ENCODE data around the gene ABCB8.

The ABCB8 gene

GRCh38 chr7:151083071-151083823, 55.0 kb downstream of the ABCB8 start, which contains the start of gene TMUB1:
Gene TMUB1 (minus strand): TSS chr7:151083493. CDS start chr7:151082563, 930 bp downstream.
- peak in 1 of 2 experiments; percentile 74 for DNase-seq (ENCODE audit: low read depth in 1 of 2, low spot score in 1 of 2)
- H3K4me3 ChIP-seq (replicated peaks; ENCODE audit: insufficient read depth, low read length), result peak within 1 kb of the TSS; percentile 77
- peak within 1 kb of the TSS; percentile 70 for H3K27ac ChIP-seq (replicated peaks)
- no peaks in the 10 kb centered on the region for H3K27me3 ChIP-seq (ENCODE audit: insufficient read depth, poor library complexity, severe bottlenecking)
- no peak for TF ChIP-seq REST (IDR thresholded peaks at IDR 0.05; ENCODE audit: insufficient replicate concordance, low read depth)
- no peak for TF ChIP-seq POLR2AphosphoS5 (IDR thresholded peaks at IDR 0.05; ENCODE audit: low read depth)
- TF ChIP-seq SPI1 (IDR thresholded peaks at IDR 0.05; ENCODE audit: borderline replicate concordance, low read depth), result no peak
- 0 out of 2 replicates have a peak, but pooled peaks have one; percentile 26 for TF ChIP-seq GABPA (IDR thresholded peaks at IDR 0.05; ENCODE audit: low read depth)
- no peak for TF ChIP-seq CTCF (IDR thresholded peaks at IDR 0.05; ENCODE audit: insufficient read depth, low read length)

- no peak for DNase-seq (ENCODE audit: low read depth in 1 of 2, low spot score in 1 of 2)
- H3K4me3 ChIP-seq (replicated peaks; ENCODE audit: insufficient read depth, low read length), result peak overlapping the region; percentile 77
- TF ChIP-seq REST (IDR thresholded peaks at IDR 0.05; ENCODE audit: insufficient replicate concordance, low read depth), result no peak
- no peak for TF ChIP-seq SPI1 (IDR thresholded peaks at IDR 0.05; ENCODE audit: borderline replicate concordance, low read depth)
- no peak for TF ChIP-seq CTCF (IDR thresholded peaks at IDR 0.05; ENCODE audit: insufficient read depth, low read length)
- TF ChIP-seq GABPA (IDR thresholded peaks at IDR 0.05; ENCODE audit: low read depth), result no peak
- no peak for TF ChIP-seq POLR2AphosphoS5 (IDR thresholded peaks at IDR 0.05; ENCODE audit: low read depth)
- H3K27ac ChIP-seq (replicated peaks), result no peak overlapping the region
- no peaks in the 10 kb centered on the region for H3K27me3 ChIP-seq (ENCODE audit: insufficient read depth, poor library complexity, severe bottlenecking)
Observed at GRCh38 chr7:151083824-151084160, 55.5 kb downstream of the ABCB8 start.

GRCh38 chr7:151085329-151085690, 57.1 kb downstream of the ABCB8 start:
- TF ChIP-seq GABPA (IDR thresholded peaks at IDR 0.05; ENCODE audit: low read depth), result no peak
- no peak for TF ChIP-seq POLR2AphosphoS5 (IDR thresholded peaks at IDR 0.05; ENCODE audit: low read depth)
- TF ChIP-seq REST (IDR thresholded peaks at IDR 0.05; ENCODE audit: insufficient replicate concordance, low read depth), result no peak
- TF ChIP-seq CTCF (IDR thresholded peaks at IDR 0.05; ENCODE audit: insufficient read depth, low read length), result no peak
- TF ChIP-seq SPI1 (IDR thresholded peaks at IDR 0.05; ENCODE audit: borderline replicate concordance, low read depth), result no peak
- no peak for DNase-seq (ENCODE audit: low read depth in 1 of 2, low spot score in 1 of 2)
- no peaks in the 10 kb centered on the region for H3K27me3 ChIP-seq (ENCODE audit: insufficient read depth, poor library complexity, severe bottlenecking)
- no peak overlapping the region for H3K27ac ChIP-seq (replicated peaks)
- no peak overlapping the region for H3K4me3 ChIP-seq (replicated peaks; ENCODE audit: insufficient read depth, low read length)
